HG03442 (cell line): ENCODE data around the gene AQP3.
A peak's percentile ranks its signal among the peaks of the same experiment; 100 is the strongest.
"Not testable (repeated sequence)": the region's sequence is repeated elsewhere in the genome, so short reads cannot be mapped to it uniquely, and the experiment has no call there.

Experiments
- ATAC-seq: cut with Tn5 transposase; IDR thresholded peaks from one replicate; pipeline ENCODE4 v1.9.1; 2021; ENCODE audit warnings: mild to moderate bottlenecking, moderate library complexity; ENCODE audit not compliant: unreplicated experiment

The AQP3 gene

DNA sequence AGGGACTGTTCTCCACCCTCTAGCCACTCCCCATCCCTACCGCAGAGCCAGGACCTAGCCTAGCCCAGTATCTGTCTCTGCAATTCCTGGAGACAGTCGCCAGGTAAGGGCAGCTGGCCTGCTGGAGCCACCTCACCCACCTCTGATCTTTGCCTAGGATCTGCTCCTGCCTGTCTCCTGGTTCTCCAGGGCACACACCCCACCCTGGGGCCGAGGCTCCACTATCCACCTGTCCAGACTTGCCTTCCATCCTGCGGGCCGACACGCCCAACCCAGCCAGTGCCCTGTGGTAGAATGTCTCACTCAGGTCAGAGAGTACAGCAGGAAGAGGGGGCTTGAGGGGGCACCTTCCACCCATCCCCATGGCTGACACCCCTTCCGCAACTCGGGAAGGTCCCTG, 29.3 kb downstream of the AQP3 start:
- ATAC-seq, result no peak

DNA sequence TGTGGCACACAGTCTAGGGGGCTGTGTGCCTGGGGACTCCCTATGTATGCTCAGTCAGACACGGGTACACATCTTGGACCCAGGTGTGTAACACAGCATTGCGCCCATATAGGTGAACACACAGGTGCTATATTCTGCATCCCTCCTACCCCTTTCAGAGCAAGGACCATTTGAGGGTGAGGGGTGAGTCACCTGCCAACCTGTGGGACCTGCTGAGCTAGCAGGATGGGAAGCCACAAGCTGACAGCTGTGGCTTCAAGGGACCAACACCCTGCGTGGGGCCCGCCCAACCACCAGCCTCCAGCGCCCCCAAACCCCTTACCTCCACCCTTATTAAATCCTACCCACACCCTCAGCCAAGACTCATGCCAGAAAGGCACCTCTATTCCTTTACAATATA, 30.4 kb downstream of the AQP3 start:
- ATAC-seq, result no peak

DNA sequence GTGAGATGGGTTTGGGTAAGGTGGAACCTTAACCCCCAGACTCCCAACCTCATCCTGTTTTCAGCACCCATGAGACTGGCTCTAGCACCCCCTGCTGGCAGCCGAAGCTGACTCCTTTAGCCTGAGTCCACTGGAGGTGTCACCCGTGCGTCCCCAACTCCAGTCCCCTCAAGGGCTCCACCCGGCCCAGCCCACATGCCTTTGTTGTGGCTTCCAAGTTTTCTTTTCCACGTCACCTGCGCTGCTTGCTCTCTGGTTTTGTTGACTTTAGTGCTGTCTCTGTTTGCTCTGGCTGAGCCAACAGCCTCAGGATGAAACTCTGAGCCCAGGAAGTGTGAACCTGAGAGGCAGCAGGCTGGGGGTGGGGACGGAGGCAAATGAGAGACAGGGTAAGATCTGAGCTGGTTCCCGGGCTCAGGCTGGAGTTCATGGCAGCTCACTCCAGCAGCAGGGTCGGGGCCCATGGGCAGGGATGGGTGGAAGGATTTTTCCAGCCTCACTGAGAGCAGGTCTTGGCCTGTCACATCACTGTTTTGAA, 31.8 kb downstream of the AQP3 start:
- peak; percentile 77 for ATAC-seq

DNA sequence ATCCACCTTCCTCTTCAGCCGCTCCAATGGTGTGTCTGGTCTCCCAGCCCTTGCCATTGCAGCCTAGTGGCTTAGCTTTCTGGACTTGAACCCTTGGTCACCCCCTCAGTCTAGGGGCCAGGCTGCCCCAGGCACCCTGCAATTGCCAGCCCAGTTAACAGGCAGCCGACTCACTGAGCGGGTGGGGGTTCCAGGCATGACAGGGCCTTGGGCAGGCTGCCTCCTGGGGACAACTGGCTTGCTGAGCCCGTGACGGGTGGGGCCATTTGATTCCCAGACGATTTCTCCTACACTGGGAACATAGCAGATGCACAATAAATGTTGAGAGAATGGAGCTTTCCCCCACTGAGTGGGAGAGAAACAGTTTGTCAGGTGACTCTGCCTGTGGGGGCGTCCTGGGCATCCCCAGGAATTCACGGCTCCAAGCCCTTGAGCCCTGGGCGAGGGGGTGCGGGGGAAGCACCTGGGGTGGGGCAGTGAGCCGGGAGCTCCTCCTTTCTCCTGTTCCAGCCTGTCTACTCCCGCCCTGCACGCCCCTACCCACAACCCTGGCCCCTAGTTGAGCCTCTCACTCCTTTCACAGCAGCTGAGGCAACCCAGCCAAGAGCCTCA, 32.4 kb downstream of the AQP3 start:
- ATAC-seq, result no peak

DNA sequence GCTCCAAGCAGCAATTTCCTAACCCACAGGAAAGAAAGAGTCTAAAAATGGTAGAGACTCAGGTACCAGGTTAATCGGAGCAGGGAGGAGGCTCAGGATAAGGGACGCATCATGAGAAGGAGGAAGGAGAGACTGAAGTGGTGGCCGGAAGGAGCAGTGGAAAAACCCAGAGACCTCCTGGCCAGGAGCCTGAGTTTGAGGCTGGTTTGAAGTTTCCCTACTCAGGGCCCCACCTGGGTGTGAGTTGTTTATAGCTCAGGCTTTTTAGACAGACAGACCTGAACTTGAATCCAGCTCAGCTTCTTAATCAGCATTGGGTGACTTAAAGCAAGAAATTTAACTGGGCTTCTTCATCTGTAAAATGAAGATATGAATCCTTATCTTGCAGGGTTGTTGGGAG, 33.1 kb downstream of the AQP3 start:
- ATAC-seq, result no peak

DNA sequence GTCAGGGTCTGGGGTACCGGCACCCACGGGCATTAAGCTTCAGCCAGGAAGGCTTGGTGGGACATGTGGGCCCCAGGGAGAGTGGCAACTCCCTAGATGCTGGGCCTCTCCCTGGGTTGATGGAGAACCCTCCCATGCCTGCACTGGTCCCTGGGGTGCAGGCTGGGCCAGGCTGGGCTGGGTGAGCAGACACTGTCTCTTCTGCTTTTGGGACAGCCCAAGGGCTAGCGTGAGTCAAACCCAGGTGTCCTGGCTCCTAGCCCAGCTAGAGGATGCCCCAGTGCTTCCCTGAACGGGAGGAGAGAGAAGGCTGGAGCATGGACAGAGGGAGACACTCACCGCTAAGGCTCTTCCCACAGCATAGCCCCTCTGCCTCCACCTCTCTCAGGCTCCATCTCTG, 39.3 kb downstream of the AQP3 start:
- ATAC-seq, result no peak

DNA sequence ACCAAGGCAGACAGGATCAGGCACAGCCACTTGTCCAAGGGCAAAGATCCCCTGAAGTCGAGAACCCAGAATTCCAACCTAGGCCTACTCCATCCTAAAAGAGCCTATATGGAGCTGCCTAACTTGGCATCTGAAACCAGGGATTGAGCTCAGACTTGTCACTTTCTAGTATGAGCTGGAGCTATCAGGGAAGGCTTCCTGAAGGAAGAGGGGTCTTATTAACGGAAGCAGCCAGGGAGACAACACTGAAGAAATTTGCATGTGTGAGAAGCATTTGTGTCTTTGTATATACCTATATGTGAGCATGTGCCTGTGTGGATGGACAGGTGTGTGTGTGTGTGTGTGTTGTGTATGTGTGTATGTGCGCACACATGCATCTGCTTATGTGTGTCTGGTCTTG, 40.3 kb downstream of the AQP3 start:
- ATAC-seq, result no peak

DNA sequence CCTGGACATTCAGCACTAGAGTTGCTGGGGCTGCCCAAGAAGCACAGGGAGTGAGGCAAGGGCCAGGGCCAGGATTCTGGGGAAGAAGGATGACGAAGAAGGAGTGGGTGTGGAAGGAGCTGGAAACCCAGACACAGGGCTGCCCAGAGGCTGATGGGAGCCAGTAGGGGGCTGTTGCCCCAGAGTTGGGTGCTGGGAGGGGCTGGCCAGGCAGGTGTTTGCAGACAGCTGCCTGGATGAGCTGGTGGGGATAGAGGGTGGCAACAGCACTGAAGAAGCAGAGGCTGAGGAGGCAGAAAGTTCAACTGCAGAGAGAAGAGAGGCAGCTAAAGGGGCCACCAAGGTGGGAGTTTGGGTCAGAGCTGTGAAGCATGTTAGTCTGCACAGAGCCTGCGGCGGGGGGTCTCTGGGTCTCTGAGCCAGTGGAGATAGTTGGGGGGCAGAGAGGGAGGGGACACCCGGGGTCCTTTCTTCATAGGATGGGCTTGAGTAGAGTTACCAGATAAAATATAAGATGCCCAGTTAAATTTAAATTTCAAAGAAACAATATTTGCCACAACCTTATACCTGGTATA, 42.5 kb downstream of the AQP3 start:
- no peak for ATAC-seq

DNA sequence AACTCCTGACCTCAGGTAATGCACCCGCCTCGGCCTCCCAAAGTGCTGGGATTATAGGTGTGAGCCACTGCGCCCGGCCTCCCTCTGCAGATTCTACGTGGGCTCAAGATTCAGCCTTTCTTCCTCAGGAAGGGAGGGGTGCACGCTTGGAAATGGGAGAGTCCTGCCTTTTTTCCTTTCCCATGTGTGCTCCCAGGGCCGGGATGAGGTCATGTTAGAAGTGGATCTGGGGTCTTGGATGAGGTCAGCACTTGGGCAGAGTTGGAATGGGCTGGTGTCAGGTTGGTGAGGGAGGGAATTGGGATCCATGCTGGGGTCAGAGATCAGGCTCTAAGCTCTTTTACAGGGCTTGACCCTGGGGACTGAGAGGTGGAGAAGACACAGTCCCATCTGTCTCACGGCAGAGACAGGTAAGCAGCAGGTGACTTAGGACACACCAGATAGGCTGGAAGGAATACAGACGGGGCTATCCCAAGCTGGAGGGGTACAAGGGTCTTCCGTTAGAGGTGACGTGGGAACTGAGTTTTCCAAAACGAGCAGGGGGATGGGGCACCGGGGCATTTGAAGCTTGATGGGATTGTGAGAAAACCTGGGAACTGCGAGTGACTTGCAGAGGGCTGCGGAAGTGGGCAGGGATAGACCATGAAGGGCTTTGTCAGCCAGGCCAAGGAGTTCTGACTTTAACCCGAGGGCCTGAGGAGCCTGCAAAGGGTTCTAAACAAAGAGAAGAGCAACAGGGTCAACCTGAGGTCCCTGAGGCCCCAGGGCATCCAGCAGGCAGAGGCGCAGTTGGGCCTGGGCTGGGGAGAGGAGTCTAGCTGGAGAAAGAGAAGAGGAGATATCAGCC, 43.2 kb downstream of the AQP3 start:
- no peak for ATAC-seq

DNA sequence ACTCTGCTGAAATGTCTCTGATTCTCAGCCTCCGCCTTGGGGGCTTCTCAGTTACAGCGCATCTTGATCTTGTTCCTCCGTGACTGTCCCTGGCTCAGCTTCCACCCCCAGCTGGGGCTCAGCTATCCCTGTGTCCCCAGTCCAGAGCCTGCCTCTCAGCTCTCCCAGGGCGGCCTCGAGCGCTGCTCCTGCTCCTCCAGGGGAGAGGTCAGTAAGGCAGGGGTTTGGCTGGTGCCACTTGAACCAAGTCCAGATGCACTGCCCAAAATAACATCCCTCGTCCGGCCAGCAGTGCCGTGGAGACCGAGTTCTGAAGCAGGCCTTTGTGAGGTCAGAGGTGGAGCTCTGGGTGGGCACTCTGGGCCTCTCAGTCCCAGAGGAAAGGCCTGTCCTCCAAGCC, 45.0 kb downstream of the AQP3 start, which contains the start of gene AQP7:
AQP7 (minus strand) TSS at position 198 of the 400 bp plus-strand sequence. CDS start 1,306 bp downstream, outside the sequence.
- ATAC-seq, result not testable (repeated sequence)

DNA sequence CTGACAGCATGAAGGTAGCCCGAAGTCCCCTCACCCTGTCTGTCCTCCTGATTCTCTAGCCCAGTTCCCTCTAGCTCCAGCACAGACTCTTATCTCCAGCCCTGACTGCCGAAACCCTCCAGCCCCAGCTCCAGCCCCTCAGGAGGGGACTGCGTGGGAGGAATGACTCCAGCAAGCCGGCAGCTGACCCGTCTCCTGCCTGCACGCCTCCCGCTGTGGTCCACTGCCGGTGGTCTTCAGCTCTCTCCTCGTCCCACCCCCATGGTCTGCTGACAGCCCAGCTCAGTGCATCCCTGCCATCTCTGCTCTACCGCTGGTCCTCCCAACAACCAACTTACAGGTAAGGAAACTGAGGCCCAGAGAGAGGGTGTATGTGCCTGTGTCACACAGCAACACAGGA, 45.6 kb downstream of the AQP3 start:
- not testable (repeated sequence) for ATAC-seq

DNA sequence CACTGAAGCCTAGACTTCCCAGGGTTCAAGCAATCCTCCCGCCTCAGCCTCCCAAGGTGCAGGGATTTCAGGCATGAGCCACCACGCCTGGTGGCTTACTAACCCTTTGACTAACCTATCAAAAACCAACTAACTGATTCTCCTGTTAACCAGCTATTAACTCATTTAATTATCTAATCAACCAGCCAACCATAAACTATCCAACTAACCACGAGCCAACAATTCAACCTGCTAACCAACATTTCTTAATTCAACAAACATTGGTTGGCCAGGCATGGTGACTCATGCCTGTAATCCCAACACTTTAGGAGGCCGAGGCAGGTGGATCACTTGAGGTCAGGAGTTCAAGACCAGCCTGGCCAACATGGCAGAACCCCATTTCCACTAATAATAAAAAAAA, 48.3 kb downstream of the AQP3 start:
- ATAC-seq, result not testable (repeated sequence)

DNA sequence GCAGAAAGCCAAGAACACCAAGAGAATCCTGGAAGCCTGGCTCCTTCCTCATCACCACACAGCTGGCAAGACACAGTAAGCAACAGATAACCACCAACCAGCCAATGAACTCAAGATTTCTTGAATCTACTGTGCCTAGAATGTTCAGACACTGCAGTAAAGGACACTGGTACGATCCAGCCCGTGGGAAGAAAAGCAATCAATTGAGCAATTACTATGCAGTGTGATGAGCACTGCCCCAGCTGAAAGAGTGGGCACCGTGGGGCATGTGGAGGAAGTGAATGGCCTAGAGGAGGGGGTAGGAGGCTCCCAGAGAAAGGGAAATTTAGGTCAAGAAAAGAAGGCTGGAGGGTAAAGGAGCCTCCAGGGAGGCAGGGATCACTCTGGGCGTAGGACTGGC, 49.6 kb downstream of the AQP3 start:
- not testable (repeated sequence) for ATAC-seq

DNA sequence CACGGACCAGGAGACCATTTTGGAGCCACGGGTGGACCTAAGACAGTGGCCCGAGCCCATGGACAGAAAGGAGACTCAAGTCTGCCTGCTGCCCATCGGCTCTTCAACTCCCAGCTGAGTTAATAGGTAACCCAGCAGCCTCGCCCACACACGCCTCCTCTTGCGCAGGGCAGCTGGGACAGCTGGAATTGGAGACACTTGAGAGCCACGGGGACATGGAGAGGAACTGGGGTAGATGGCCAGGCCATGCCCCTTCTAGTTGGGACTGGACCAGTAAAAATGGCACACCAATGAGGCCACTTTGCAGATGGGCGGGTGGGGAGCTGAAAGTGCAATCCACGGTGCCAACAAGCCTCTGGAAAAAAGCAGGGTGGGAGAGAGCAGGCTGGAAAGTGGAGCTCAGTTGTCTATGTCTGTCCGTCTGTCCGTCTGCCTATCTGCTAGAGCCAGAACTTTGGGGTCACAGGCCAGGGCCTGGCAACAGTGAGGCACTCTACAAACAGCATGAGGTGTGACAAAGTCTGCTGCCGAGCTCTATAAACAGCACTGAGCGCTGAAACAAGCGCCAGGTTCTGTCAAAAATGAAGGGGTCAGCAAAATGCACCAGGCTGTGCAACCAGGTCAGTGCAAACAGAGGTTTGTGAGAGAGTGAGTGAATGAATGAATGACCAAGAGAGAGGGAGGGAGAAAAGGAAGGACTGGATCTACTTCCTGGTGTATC, 52.1 kb downstream of the AQP3 start:
- ATAC-seq, result not testable (repeated sequence)

DNA sequence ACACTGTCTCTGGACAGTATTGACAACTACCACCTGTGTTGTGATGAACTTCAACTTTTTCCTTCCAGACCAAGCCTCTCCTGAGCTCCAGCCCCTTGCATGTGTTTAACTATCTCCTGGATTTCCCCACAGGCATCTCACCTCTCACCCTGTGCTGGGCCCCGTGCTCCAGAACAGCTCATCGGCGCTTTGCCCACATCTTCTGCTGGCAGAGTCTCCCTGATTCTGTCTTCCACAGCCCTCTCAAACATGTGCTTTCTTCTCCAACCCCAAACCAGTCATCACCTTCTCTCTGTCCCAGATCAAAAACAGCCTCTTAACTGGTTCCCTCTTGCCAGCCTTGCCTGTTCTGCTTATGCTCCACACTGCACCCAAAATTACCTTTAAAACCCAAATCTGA, 53.4 kb downstream of the AQP3 start:
- ATAC-seq, result not testable (repeated sequence)

DNA sequence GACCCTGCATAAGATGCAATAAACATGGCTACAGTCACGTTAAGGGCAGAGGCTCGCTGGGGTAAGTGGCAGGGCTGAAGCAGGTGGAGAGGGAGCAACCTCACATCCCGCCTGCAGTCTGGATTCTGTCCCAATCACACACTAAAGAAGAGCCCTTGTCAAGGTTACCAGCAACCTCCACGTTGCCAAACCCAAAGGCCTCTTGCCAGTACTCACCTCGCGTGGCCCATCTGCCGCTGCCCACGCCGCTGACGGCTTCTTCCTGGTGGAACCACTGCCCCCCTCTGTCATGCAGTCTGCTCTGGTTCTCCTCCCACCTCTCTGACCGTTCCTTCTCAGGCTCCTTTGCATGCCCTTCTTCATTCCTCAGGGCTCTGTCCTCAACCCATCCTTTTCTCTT, 53.8 kb downstream of the AQP3 start:
- ATAC-seq, result no peak

DNA sequence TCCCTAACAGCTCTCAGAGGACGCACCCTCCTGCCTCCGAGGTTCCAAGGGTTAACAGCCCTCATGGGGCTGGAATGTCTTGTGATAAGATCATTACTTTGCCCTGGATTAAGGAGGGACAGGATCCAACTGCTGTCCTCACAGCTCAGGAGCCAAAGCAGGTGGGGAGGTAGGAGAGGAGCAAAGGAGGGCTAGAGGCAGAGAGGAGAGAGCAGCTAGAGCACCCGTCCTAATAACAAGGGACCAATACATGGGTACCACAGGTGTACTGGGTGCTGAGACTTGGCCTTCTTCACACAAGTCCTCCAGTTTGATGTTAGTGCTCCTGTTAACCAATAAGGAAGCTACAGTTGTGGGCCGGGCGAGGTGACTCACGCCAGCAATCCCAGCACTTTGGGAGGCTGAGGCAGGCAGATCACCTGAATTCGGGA, 54.8 kb downstream of the AQP3 start:
- ATAC-seq, result not testable (repeated sequence)
